GM12873 (cell line): ENCODE results near the gene IL25.

Experiments
- TF ChIP-seq, protein P1 (sequence below): IDR thresholded peaks from 2 replicates; pipeline ENCODE4 v1.5.1; 2012; ENCODE audit warnings: low read depth, mild to moderate bottlenecking, moderate library complexity, low read length, control low read depth; ENCODE audit not compliant: insufficient read depth; ENCODE audit errors: missing control alignments

IL25 gene

DNA sequence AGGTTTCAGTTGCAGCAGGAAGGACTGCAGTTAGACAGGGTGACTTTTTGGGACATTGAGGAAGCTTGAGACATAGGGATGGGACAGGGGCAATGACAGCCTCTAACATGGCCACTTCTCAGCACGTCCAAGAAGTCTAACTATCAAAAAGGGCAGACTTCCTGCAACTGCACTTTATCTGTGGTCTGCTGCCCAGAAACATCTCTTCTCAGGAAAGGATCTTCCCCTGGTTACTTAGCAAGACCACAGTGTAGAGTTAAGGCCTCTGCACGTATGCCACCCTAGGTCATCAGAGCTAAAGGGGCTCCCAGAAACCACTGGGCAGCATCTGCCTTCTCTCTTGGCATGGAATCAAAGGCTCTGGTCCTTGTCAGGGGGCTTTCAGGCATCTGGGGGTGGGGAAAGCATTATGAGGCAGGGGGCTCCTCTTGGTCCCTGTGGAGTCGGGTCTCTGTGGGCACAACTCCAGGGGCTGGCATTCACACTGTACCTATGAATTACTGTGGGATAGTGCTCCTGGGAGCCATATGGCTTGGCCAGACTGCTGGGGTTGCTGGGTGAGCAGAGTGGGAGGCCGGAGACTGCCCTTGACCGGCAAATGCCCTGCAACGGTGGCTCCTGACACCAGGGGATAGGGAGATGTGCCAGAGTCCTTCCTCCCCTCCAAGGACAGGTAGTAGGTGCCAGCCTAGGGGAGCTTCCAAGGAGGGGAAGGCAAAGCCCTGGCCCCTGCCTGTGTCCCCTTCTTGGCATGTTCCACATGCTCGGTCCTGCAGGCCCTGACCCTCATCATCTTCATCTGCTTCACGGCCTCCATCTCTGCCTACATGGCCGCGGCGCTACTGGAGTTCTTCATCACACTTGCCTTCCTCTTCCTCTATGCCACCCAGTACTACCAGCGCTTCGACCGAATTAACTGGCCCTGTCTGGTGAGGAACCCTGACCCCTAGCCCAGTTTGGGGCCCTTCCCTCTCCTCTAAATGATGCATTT, 5.3 kb downstream of the IL25 start:
- TF ChIP-seq, protein P1, sequence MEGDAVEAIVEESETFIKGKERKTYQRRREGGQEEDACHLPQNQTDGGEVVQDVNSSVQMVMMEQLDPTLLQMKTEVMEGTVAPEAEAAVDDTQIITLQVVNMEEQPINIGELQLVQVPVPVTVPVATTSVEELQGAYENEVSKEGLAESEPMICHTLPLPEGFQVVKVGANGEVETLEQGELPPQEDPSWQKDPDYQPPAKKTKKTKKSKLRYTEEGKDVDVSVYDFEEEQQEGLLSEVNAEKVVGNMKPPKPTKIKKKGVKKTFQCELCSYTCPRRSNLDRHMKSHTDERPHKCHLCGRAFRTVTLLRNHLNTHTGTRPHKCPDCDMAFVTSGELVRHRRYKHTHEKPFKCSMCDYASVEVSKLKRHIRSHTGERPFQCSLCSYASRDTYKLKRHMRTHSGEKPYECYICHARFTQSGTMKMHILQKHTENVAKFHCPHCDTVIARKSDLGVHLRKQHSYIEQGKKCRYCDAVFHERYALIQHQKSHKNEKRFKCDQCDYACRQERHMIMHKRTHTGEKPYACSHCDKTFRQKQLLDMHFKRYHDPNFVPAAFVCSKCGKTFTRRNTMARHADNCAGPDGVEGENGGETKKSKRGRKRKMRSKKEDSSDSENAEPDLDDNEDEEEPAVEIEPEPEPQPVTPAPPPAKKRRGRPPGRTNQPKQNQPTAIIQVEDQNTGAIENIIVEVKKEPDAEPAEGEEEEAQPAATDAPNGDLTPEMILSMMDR: no peak

DNA sequence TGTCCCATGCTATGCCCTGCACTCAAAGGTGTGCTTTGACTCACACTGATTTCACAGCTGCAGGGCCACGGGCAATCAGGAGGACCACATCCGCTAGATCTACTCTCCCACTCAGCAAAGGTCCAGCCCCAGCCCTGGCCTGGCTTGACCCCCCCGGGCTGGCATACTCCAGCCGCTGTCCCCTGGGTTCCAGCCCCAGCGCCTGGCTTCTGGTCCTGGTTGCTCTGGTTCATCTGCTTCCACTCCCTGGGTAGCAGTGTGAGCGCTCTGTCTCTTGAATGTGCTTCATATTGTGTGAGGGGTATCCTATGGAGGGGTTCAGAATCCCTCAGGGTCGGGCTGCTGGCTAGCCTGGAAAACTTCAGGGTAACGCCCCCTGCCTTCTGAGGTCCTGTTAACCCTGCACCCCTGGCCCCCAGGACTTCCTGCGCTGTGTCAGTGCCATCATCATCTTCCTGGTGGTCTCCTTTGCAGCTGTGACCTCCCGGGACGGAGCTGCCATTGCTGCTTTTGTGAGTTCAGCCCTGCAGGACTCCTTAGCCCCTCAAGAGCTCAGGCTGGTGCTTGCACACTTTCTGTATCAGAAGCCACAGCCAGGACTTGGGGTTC, 6.1 kb downstream of the IL25 start:
- TF ChIP-seq, protein P1: no peak

DNA sequence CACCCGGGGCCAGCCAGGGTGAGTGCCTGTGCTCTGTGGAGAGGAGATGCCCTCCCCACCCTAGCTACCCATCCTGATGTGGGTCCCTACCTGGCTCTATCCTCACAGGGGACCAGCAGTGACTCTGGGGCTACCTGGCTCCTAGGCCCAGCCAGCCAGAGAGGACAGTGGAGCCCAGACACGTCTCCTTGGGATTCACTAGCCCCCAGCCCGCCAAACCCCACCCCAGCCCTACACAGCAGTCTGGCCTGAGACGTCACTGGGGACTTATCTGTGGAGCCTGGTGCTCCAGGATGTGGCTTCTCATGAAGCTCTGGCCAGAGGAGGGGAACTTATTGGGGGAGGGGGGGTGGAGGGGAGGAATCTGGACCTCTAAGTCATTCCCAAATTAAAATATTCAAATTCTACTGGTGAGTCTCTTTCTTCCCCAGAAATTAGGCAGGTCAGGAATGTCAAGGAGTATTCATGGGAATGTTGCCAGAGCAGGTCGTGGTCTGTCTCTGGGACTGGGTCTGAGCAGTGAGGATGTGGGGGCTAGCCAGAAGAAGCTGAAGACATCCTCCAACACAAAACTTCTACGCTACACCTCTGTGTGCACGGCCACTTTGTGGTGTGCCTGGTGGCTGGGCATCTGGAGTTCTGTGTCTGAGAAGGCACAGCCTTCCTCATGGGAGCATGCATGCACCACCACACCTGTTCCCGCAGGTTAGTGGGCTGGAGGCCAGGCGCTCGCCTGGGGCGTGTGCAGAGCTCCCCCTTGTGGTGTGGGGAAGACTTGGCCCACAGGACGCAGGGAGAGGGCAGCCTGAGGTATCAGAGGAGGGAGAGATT, 7.0 kb downstream of the IL25 start:
- TF ChIP-seq, protein P1: peak; percentile 98

DNA sequence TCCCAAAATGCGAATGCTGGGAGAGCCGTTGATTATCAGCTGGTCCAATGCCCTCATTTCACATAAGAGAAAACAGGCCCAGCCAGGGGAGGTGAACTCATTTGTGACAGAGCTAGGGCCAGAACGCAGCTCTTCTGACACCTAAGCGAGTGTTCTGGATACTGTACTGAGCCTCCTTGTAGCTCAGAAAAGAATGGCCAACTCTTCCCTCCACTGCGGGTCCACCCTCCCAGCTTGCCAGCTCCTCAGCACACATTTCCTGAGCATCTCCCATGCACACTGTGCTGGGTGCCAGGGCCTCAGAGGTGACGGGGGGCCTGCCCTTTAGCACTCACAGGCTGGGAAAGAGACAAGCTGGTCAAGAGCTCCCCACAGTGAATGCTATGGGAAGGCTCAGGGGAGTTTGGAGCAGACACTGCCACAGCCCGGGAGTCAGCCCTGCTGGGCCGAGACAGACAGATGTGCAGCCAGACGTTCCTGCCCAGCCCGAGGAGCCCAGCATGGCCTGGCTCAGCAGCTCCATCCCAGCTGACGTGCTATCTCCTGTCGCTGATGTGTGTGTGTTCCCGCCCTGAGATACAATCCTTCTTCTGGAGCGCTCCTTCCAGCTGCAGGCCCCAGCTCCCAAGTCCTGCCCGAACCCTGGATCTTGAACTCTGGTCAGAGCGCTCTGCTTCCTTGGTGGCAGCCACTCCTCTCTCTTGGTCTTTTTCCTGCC, 7.7 kb downstream of the IL25 start:
- TF ChIP-seq, protein P1: no peak

DNA sequence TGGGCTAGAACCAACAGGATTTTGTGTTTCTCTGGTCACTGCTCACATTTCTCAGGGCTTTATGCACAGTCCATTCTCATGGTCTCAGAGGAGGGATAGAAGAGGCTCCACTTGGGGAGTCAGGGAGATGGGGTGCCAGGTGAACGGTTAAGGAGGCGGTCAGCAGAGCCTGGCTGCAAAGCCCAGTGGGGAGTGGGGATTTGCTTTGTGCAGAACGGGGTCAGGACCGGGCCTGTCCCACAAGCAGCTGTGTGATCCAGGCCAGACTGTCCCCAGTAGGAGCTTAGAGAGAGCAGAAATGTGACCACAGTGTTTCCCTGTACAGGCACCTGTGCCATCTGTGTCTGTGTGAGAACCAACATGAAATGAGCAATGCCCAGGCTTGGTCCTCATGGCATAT, 8.4 kb downstream of the IL25 start:
- TF ChIP-seq, protein P1: no peak

DNA sequence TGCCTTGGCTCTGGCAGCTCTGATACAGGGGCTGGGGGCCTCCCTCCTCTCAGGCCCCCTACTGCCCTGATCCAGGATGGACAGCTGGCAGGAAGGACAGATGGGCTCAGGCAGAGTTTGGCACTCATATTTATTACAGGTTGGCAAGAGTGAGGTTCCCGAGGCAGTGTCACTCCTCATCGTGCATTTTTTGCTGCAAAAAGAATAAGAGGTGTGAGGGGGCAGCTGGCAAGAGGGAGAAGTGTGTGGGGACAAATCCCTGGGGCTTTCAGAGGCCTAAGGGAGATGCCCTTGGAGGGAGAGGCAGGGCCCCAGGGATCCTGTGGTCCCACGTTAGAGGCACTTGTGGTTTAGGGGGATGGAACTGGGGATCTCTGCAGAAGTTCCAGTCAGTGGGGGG, 9.3 kb downstream of the IL25 start:
- TF ChIP-seq, protein P1: no peak
